ENCODE results near the gene MFAP3L.
"Not testable (repeated sequence)": the region's sequence is repeated elsewhere in the genome, so short reads cannot be mapped to it uniquely, and the experiment has no call there.

Gene MFAP3L

GRCh38 chr4:170026253-170027021 lies at the start of gene MFAP3L:
Gene MFAP3L, minus strand, starts transcription at chr4:170026395. Its CDS starts 20,518 bp downstream, at chr4:170005877.
- peak; percentile 45 to 68 for DNase-seq (ENCODE audit: low read depth in 2 of 2)

- no peak for DNase-seq (ENCODE audit: low read depth in 2 of 2)
Observed at GRCh38 chr4:170071196-170071595, 45.0 kb upstream of the MFAP3L start.

- DNase-seq (ENCODE audit: low read depth in 2 of 2) = no peak
Observed at GRCh38 chr4:170068438-170069128, 42.4 kb upstream of the MFAP3L start.

- DNase-seq (ENCODE audit: low read depth in 2 of 2) = no peak
Observed at GRCh38 chr4:170059421-170059820, 33.2 kb upstream of the MFAP3L start.

GRCh38 chr4:170058826-170059225 lies 32.6 kb upstream of the MFAP3L start:
- DNase-seq (ENCODE audit: low read depth in 2 of 2) = no peak

- DNase-seq (ENCODE audit: low read depth in 2 of 2) = no peak
Observed at GRCh38 chr4:170057866-170058265, 31.7 kb upstream of the MFAP3L start.

GRCh38 chr4:170052919-170053318 lies 26.7 kb upstream of the MFAP3L start:
- DNase-seq (ENCODE audit: low read depth in 2 of 2) = no peak

- no peak for DNase-seq (ENCODE audit: low read depth in 2 of 2)
Observed at GRCh38 chr4:170051402-170051801, 25.2 kb upstream of the MFAP3L start.

- no peak for DNase-seq (ENCODE audit: low read depth in 2 of 2)
Observed at GRCh38 chr4:170049766-170050165, 23.6 kb upstream of the MFAP3L start.

GRCh38 chr4:170047771-170048354 lies 21.7 kb upstream of the MFAP3L start:
- DNase-seq (ENCODE audit: low read depth in 2 of 2) = peak in 1 of 2 donors; percentile 17

GRCh38 chr4:170046156-170046555 lies 20.0 kb upstream of the MFAP3L start:
- not testable (repeated sequence) for DNase-seq (ENCODE audit: low read depth in 2 of 2)

- DNase-seq (ENCODE audit: low read depth in 2 of 2) = no peak
Observed at GRCh38 chr4:170040031-170040680, 14.0 kb upstream of the MFAP3L start.

- no peak for DNase-seq (ENCODE audit: low read depth in 2 of 2)
Observed at GRCh38 chr4:170038769-170039168, 12.6 kb upstream of the MFAP3L start.

GRCh38 chr4:170038232-170038631 lies 12.0 kb upstream of the MFAP3L start:
- no peak for DNase-seq (ENCODE audit: low read depth in 2 of 2)

GRCh38 chr4:170037481-170037880 lies 11.3 kb upstream of the MFAP3L start:
- DNase-seq (ENCODE audit: low read depth in 2 of 2) = no peak

- DNase-seq (ENCODE audit: low read depth in 2 of 2) = no peak
Observed at GRCh38 chr4:170035845-170036244, 9.7 kb upstream of the MFAP3L start.

GRCh38 chr4:170035231-170035630 lies 9.0 kb upstream of the MFAP3L start:
- no peak for DNase-seq (ENCODE audit: low read depth in 2 of 2)

GRCh38 chr4:170033999-170034398 lies 7.8 kb upstream of the MFAP3L start:
- no peak for DNase-seq (ENCODE audit: low read depth in 2 of 2)

- no peak for DNase-seq (ENCODE audit: low read depth in 2 of 2)
Observed at GRCh38 chr4:170030121-170030520, 3.9 kb upstream of the MFAP3L start.

GRCh38 chr4:170027181-170027829 lies 1.1 kb upstream of the MFAP3L start:
- peak; percentile 69 to 93 for DNase-seq (ENCODE audit: low read depth in 2 of 2)

GRCh38 chr4:170025523-170026252 lies 507 bp downstream of the MFAP3L start:
- DNase-seq (ENCODE audit: low read depth in 2 of 2) = no peak

Measured in stimulated activated CD4-positive, alpha-beta T cell treated with anti-CD3 and anti-CD28 coated beads, Interleukin-1b, Interleukin-23, amount 100 ng/mL, for 1 hour (primary cell).